Measurements from ENCODE around the gene ZNF124.
"Not testable (repeated sequence)": the region's sequence is repeated elsewhere in the genome, so short reads cannot be mapped to it uniquely, and the experiment has no call there.

Gene ZNF124

DNA sequence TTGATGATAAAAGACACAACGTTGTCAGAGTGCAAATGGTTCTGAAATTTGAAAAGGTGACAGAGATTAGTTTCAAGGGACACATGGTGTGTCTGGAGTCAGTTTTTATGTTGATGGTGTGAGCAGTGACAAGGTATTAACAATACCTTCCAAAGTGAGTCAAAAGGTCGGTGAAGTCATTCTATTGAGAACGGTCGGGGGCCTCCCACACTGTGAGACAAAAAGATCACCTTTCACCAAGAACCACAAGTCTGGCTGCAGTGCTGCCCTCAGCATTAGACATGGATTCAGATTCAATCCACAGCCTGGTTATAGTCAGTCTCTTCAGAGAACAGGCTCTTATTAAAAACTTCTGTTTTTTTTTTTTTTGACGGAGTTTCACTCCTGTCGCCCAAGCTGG lies 26.5 kb downstream of the ZNF124 start:
- no peak for TF ChIP-seq MYC (IDR thresholded peaks at IDR 0.05; ENCODE audit: low read depth, low read length)
- no peak for DNase-seq (ENCODE audit: low read depth)
- H3K4me3 ChIP-seq (ENCODE audit: low read depth, low read length), result no peak overlapping the region

DNA sequence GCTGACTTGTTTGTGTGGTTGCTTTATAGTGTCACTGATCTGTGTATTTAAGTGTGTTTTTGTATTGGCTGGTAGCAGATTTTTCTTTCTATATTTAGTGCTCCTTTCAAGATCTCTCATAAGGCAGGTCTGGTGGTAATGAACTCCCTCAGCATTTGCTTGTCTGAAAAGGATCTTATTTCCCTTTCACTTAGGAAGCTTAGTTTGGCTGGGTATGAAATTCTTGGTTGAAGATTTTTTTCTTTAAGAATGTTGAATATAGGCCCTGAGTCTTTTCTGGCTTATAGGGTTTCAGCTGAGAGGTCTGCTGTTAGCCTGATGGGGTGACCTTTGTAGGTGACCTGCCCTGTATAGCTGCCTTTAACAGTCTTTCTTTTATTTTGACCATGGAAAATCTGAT lies 32.3 kb downstream of the ZNF124 start:
- DNase-seq (ENCODE audit: low read depth); H3K4me3 ChIP-seq (ENCODE audit: low read depth, low read length): not testable (repeated sequence)

- TF ChIP-seq MYC (IDR thresholded peaks at IDR 0.05; ENCODE audit: low read depth, low read length), result no peak
- TF ChIP-seq, protein P1, sequence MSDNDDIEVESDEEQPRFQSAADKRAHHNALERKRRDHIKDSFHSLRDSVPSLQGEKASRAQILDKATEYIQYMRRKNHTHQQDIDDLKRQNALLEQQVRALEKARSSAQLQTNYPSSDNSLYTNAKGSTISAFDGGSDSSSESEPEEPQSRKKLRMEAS (IDR thresholded peaks at IDR 0.05; ENCODE audit: low read depth, low read length), result no peak
- TF ChIP-seq, protein P2, sequence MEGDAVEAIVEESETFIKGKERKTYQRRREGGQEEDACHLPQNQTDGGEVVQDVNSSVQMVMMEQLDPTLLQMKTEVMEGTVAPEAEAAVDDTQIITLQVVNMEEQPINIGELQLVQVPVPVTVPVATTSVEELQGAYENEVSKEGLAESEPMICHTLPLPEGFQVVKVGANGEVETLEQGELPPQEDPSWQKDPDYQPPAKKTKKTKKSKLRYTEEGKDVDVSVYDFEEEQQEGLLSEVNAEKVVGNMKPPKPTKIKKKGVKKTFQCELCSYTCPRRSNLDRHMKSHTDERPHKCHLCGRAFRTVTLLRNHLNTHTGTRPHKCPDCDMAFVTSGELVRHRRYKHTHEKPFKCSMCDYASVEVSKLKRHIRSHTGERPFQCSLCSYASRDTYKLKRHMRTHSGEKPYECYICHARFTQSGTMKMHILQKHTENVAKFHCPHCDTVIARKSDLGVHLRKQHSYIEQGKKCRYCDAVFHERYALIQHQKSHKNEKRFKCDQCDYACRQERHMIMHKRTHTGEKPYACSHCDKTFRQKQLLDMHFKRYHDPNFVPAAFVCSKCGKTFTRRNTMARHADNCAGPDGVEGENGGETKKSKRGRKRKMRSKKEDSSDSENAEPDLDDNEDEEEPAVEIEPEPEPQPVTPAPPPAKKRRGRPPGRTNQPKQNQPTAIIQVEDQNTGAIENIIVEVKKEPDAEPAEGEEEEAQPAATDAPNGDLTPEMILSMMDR (IDR thresholded peaks at IDR 0.05; ENCODE audit: low read depth, low read length), result no peak
- no peak for TF ChIP-seq POLR2A (IDR thresholded peaks at IDR 0.05; ENCODE audit: extremely low read depth, insufficient read length)
- DNase-seq (ENCODE audit: low read depth), result no peak
- no peak overlapping the region for H3K4me3 ChIP-seq (ENCODE audit: low read depth, low read length)
These were observed 40.6 kb downstream of the ZNF124 start for GRCh38 chr1:247131236-247131635.

DNA sequence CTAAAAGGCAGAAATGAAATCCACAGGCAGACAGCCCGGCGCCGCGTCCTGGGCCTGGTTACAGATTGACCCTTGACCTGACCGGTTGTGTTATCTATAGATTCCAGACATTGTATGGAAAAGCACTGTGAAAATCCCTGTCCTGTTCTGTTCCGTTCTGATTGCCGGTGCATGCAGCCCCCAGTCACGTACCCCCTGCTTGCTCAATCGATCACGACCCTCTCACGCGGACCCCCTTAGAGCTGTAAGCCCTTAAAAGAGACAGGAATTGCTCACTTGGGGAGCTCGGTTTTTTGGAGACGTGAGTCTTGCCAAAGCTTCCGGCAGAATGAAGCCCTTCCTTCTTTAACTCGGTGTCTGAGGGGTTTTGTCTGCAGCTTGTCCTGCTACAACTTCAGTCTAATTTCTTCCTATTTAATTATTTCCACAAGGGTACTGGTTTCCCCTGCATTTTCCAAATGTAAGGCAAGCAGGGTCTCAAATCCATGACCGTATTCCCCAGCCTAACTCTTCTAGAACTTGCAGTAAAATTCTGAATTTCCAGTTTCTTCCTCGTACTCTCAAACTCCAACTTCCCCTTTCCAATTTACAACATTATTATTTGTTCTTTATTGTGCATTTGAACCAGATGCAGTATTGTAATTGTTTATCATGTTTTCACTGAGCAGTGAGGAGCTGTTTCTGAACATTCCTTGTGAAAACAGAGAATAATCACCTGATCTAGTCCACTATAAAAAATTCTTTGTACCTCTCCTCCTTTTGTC lies 44.1 kb downstream of the ZNF124 start:
- H3K4me3 ChIP-seq (ENCODE audit: low read depth, low read length), result peak overlapping the region; percentile 73
- DNase-seq (ENCODE audit: low read depth), result peak; percentile 31

DNA sequence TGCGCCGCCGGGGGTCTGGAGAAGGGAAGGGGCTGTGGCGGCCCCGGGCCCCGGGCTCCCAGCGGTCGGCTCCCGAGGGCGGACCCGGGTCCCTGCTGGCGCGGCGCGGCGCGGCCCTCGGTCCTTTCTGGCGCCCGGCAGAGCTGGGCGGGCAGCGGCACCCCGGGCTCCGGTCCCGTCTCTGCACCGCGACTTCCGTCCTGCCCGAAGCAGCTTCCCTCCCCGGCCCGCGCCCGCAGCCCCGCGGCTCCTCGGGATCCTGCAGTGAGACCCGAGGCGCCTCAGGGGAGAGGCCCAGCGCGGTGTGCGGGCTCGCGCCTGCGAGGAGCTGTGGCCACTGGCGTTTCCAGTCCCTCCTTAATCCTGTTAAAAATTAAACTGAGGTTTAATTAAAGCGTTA lies 45.2 kb downstream of the ZNF124 start:
- not testable (repeated sequence) for DNase-seq (ENCODE audit: low read depth); H3K4me3 ChIP-seq (ENCODE audit: low read depth, low read length)

DNA sequence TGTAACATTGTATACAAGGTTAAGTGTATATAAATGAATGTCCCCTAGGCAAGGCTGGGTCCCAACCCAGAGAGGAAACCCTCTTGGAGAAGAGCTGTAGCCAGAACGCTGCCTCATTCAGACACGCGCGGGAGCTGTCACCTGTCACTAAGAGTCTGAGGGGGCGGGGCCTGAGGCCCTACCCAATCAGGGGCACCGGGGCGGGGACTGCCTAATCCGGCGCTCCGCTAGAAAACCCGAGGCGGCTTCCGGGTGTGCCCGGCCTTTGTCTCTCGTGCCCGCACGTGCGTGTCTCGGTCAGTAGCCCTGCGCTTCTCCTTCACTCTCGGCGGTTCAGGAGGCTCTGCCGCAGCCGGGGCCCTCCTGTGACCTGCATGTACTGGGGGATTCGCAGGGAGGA lies 45.7 kb downstream of the ZNF124 start:
- not testable (repeated sequence) for H3K4me3 ChIP-seq (ENCODE audit: low read depth, low read length); DNase-seq (ENCODE audit: low read depth)

- TF ChIP-seq MYC (IDR thresholded peaks at IDR 0.05; ENCODE audit: low read depth, low read length) (no peak), POLR2A (IDR thresholded peaks at IDR 0.05; ENCODE audit: extremely low read depth, insufficient read length) (no peak)
- TF ChIP-seq, protein P2 (IDR thresholded peaks at IDR 0.05; ENCODE audit: low read depth, low read length), result no peak
- TF ChIP-seq, protein P1 (IDR thresholded peaks at IDR 0.05; ENCODE audit: low read depth, low read length), result no peak
- no peak overlapping the region for H3K4me3 ChIP-seq (ENCODE audit: low read depth, low read length)
- DNase-seq (ENCODE audit: low read depth), result no peak
These were observed 50.4 kb downstream of the ZNF124 start for GRCh38 chr1:247121382-247121781.

- H3K4me3 ChIP-seq (ENCODE audit: low read depth, low read length); DNase-seq (ENCODE audit: low read depth): not testable (repeated sequence)
These were observed 51.5 kb downstream of the ZNF124 start for GRCh38 chr1:247120408-247120668.

- no peak for DNase-seq (ENCODE audit: low read depth)
- TF ChIP-seq, protein P1 (IDR thresholded peaks at IDR 0.05; ENCODE audit: low read depth, low read length), result no peak
- TF ChIP-seq, protein P2 (IDR thresholded peaks at IDR 0.05; ENCODE audit: low read depth, low read length), result no peak
- TF ChIP-seq MYC (IDR thresholded peaks at IDR 0.05; ENCODE audit: low read depth, low read length) (no peak), POLR2A (IDR thresholded peaks at IDR 0.05; ENCODE audit: extremely low read depth, insufficient read length) (no peak)
- H3K4me3 ChIP-seq (ENCODE audit: low read depth, low read length), result no peak overlapping the region
These were observed 52.0 kb downstream of the ZNF124 start for GRCh38 chr1:247119600-247120407.
